KOPT-K1 (cell line): Measurements from ENCODE around the gene RAB40C.

Experiments
- H3K27ac ChIP-seq: fragments of 200-600 bp; sonication (generic); 2 replicates; pipeline ENCODE4 v1.5.1; 2016; ENCODE audit warnings: antibody characterized with exemption, mild to moderate bottlenecking, low read depth, low read length; ENCODE audit not compliant: poor library complexity, severe bottlenecking
- H3K36me3 ChIP-seq: fragments of 200-600 bp; sonication (generic); 2 replicates; pipeline ENCODE4 v1.5.1; 2017; ENCODE audit warnings: antibody characterized with exemption, mild to moderate bottlenecking, low read length, moderate library complexity; ENCODE audit not compliant: insufficient read depth
- H3K9me3 ChIP-seq: fragments of 200-600 bp; sonication (generic); 2 replicates; pipeline ENCODE4 v1.5.1; 2017; ENCODE audit warnings: antibody characterized with exemption, low read length, mild to moderate bottlenecking; ENCODE audit not compliant: insufficient read depth, poor library complexity, severe bottlenecking

RAB40C gene

DNA sequence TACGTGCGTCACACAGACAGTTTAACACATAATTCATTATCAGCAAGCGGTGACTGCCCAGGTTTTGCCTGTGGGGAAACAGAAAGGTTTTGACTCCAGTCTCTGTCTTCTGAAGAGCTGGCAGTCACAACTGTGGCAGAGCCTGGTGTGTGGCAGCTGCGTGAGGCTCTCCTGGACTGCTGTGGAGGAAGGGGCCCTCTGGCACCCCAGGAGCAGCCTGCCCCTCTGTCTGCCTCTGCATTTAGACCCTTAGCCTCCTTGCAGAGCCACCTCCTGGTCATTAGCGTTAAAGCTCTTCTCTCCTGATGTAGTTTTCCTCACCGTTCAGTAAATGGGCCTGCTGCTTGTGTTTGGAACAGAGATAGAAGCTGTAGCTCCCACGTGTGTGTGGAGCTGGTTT lies 10.9 kb downstream of the RAB40C start:
- no peaks in the 10 kb centered on the region; the same call in 1 of the 2 replicates for H3K36me3 ChIP-seq
- no peak overlapping the region for H3K27ac ChIP-seq

DNA sequence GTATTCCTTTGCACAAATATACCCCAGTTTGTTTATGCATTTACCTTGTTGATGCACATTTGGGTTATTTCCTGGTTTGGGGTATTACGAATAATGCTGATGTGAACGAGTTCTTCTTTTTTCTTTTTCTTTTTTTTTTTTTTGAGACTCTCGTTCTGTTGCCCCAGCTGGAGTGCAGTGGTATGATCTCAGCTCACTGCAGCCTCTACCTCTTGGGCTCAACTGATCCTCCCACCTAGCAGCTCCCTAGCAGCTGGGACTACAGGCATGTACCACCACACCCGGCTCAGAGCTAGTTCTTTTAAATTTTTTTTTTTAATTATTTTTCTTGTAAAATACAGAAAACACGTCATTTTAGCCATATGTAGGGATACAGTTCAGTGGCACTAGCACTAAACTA lies 14.1 kb downstream of the RAB40C start:
- Histone ChIP-seq H3K27ac (no peak overlapping the region), H3K9me3 (peaks cover 11% of the 10 kb centered on the region), H3K36me3 (no peaks in the 10 kb centered on the region; the same call in 1 of the 2 replicates)

More for the DNA sequence above, 10.9 kb downstream of the RAB40C start:
- peaks cover 11% of the 10 kb centered on the region for H3K9me3 ChIP-seq

DNA sequence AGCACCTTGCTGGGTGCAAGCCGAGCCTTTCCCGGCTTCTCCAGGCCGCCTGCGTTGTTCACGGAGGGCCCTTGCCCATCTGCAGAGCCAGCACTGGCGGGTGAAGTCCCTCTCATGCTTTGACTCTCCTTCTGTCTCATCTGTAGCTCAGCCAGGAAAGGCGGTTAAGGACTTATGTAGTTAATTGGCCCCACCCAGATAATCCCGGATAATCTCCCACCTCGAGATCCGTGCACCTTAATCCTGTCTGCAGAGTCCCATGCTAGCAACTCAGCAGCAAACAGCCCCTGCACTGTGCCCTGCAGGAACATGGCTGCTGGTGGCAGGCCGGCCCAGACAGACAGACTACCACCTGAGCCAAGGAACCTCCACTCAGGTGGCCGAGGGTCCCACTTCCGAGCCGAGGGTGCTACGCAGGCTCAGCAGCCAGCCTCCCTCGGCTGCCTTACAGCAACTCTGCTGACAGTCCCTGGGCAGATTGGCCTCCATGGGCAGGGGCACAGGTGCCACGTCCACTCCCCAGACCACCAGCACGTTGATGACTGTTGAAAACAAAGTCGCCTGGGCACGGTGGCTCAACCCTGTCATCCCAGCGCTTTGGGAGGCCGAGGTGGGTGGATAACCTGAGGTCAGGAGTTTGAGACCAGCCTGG lies 16.9 kb downstream of the RAB40C start:
- Histone ChIP-seq H3K36me3 (no peaks in the 10 kb centered on the region), H3K9me3 (peaks cover 11% of the 10 kb centered on the region)

GRCh38 chr16:608019-608418 lies 18.2 kb downstream of the RAB40C start:
- Histone ChIP-seq H3K36me3 (no peaks in the 10 kb centered on the region), H3K27ac (no peak overlapping the region), H3K9me3 (peaks cover 11% of the 10 kb centered on the region)

More for the DNA sequence above, 16.9 kb downstream of the RAB40C start:
- no peak overlapping the region for H3K27ac ChIP-seq

DNA sequence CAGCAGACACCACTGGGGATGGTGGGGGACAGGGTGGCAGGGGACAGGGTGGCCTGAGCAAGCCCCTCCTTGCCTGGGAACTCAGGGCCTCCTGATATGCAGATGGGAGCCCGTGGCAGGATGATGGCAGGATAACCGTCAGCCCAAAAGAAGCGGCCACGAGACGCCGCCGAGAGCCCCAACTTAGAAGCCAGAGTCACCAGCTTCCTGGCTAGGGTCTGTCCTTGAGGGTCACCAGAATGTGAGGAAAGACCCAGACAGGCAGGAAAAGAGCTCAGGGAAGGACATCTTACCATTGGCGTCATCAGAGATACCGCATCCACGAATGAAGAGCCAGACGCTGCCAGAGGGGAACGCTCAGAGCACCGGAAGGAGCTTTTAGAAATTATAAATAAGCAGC lies 19.4 kb downstream of the RAB40C start:
- Histone ChIP-seq H3K27ac (no peak overlapping the region), H3K36me3 (no peaks in the 10 kb centered on the region)

GRCh38 chr16:609984-610383 lies 20.1 kb downstream of the RAB40C start:
- Histone ChIP-seq H3K27ac (no peak overlapping the region), H3K9me3 (peaks cover 7% of the 10 kb centered on the region), H3K36me3 (no peaks in the 10 kb centered on the region)

More for the DNA sequence above, 19.4 kb downstream of the RAB40C start:
- H3K9me3 ChIP-seq, result peaks cover 11% of the 10 kb centered on the region

GRCh38 chr16:610513-611381 lies 20.9 kb downstream of the RAB40C start:
- Histone ChIP-seq H3K27ac (no peak overlapping the region), H3K9me3 (no peaks in the 10 kb centered on the region), H3K36me3 (no peaks in the 10 kb centered on the region)

GRCh38 chr16:615122-615521 lies 25.3 kb downstream of the RAB40C start:
- Histone ChIP-seq H3K9me3 (no peaks in the 10 kb centered on the region), H3K36me3 (no peaks in the 10 kb centered on the region), H3K27ac (no peak overlapping the region)

GRCh38 chr16:616733-617586 lies 27.1 kb downstream of the RAB40C start:
- Histone ChIP-seq H3K9me3 (no peaks in the 10 kb centered on the region), H3K36me3 (no peaks in the 10 kb centered on the region), H3K27ac (no peak overlapping the region)

DNA sequence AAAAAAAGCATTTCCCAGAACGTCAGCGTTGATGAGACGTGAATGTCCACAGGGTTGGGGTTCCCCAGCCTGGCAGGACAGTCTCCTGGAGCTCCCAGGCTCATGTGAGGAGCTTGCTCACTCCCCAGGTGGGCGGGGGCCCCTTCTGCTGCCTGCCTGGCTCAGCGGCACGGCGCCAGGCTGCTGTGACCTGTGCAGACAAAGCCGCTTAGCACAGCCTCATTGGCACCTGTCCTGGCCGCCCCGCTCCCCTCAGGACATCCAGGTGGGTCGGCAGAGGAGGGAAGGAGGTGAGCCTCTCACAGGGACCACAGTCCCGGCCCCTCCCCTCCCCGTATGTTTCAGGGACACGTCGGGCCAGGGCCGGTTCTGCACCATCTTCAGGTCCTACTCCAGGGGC lies 28.0 kb downstream of the RAB40C start:
- no peak overlapping the region for H3K27ac ChIP-seq

DNA sequence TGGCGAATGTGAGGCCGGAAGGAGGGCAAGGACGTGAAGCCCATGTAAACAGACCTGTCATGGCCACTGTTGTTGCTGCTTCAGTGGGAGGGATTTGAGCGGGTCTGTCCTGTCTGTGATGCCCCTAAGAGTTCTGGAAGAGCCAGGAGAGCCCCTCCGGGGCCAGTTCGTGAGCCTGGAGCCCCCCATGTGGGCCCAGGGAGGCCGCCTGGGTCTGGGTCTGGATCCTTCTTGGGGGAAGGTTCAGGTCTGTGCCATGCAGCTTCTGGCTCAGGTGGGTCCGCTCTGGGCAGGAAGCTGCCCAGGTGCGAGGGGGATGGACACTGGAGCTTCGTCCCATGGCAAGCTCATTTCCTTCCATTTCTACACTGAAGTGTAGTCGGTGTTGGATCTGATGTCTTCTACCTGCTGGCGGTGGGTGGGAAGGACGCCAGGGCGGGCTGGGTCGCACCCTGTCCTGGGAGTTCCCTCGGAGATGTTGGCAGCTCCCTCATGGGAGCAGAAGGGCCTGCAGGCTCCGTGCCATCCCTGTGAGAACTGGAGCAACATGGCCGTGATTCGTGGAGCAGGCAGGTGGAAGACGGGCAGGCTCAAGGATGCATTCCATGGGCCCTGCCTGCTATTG lies 29.7 kb downstream of the RAB40C start:
- H3K27ac ChIP-seq, result no peak overlapping the region
- H3K9me3 ChIP-seq, result no peaks in the 10 kb centered on the region
- H3K36me3 ChIP-seq, result no peaks in the 10 kb centered on the region

More for the DNA sequence above, 28.0 kb downstream of the RAB40C start:
- no peaks in the 10 kb centered on the region for H3K36me3 ChIP-seq
- no peaks in the 10 kb centered on the region for H3K9me3 ChIP-seq

- no peaks in the 10 kb centered on the region for H3K9me3 ChIP-seq
- H3K36me3 ChIP-seq, result no peaks in the 10 kb centered on the region
- no peak overlapping the region for H3K27ac ChIP-seq
These were observed 31.0 kb downstream of the RAB40C start for GRCh38 chr16:620700-621525.

- Histone ChIP-seq H3K36me3 (no peaks in the 10 kb centered on the region), H3K27ac (no peak overlapping the region), H3K9me3 (no peaks in the 10 kb centered on the region)
These were observed 31.8 kb downstream of the RAB40C start for GRCh38 chr16:621526-622105.

- no peaks in the 10 kb centered on the region; the same call in 1 of the 2 replicates for H3K36me3 ChIP-seq
These were observed 33.0 kb downstream of the RAB40C start for GRCh38 chr16:622920-623280.

More at GRCh38 chr16:622920-623280, 33.0 kb downstream of the RAB40C start:
- Histone ChIP-seq H3K9me3 (no peaks in the 10 kb centered on the region), H3K27ac (no peak overlapping the region)
